HL-60/S4 treated with phorbol 12-myristate 13-acetate at 8.2 ng/mL for 4 days and 3 days (cell line): ENCODE data around the gene HS6ST3.

Experiments used
- in situ Hi-C: fragments of 300-500 bp; cut with MboI; formaldehyde crosslinking; loops from 2 replicates; pipeline ENCODE4 v1.15.0; 2022; ENCODE audit warnings: low sequenced_read_pairs

Gene HS6ST3

GRCh38 chr13:96696389-96696900, 606.5 kb downstream of the HS6ST3 start:
- in situ Hi-C loops, result no loop called here

GRCh38 chr13:96700657-96701056, 610.8 kb downstream of the HS6ST3 start:
- in situ Hi-C loops, result no loop called here

GRCh38 chr13:96707146-96707545, 617.2 kb downstream of the HS6ST3 start:
- in situ Hi-C loops, result no loop called here

GRCh38 chr13:96710166-96710862, 620.4 kb downstream of the HS6ST3 start:
- in situ Hi-C loops, result no loop called here

- in situ Hi-C loops, result no loop called here
Observed at GRCh38 chr13:96720446-96720845, 630.5 kb downstream of the HS6ST3 start.

GRCh38 chr13:96726651-96727050, 636.7 kb downstream of the HS6ST3 start:
- in situ Hi-C loops, result no loop called here

GRCh38 chr13:96728463-96728862, 638.6 kb downstream of the HS6ST3 start:
- in situ Hi-C loops, result no loop called here

GRCh38 chr13:96730676-96731075, 640.8 kb downstream of the HS6ST3 start:
- in situ Hi-C loops, result no loop called here

- in situ Hi-C loops, result no loop called here
Observed at GRCh38 chr13:96734499-96734898, 644.6 kb downstream of the HS6ST3 start.

- in situ Hi-C loops, result no loop called here
Observed at GRCh38 chr13:96741779-96742178, 651.9 kb downstream of the HS6ST3 start.

GRCh38 chr13:96743296-96744089, 653.6 kb downstream of the HS6ST3 start:
- in situ Hi-C loops, result no loop called here

GRCh38 chr13:96744367-96745331, 654.7 kb downstream of the HS6ST3 start:
- in situ Hi-C loops, result no loop called here

- in situ Hi-C loops, result no loop called here
Observed at GRCh38 chr13:96746886-96747285, 657.0 kb downstream of the HS6ST3 start.

GRCh38 chr13:96749825-96750224, 659.9 kb downstream of the HS6ST3 start:
- in situ Hi-C loops, result no loop called here

- in situ Hi-C loops, result no loop called here
Observed at GRCh38 chr13:96751089-96751488, 661.2 kb downstream of the HS6ST3 start.

- in situ Hi-C loops, result no loop called here
Observed at GRCh38 chr13:96762876-96763275, 673.0 kb downstream of the HS6ST3 start.

- in situ Hi-C loops, result no loop called here
Observed at GRCh38 chr13:96766306-96766705, 676.4 kb downstream of the HS6ST3 start.

- in situ Hi-C loops, result no loop called here
Observed at GRCh38 chr13:96768524-96768923, 678.6 kb downstream of the HS6ST3 start.

GRCh38 chr13:96769874-96770273, 680.0 kb downstream of the HS6ST3 start:
- in situ Hi-C loops, result no loop called here

GRCh38 chr13:96771486-96772367, 681.8 kb downstream of the HS6ST3 start:
- in situ Hi-C loops, result no loop called here
